PC-9 (cell line): ENCODE measurements around the gene COL20A1.

Experiments used
- CTCF ChIP-seq: fragments of 200-600 bp; sonication (generic); conservative IDR thresholded peaks from 2 replicates; pipeline ENCODE4 v1.6.1; 2017; ENCODE audit warnings: mixed run types, antibody characterized with exemption, mild to moderate bottlenecking, moderate library complexity
- EZH2 ChIP-seq: fragments of 200-600 bp; sonication (generic); IDR thresholded peaks from 2 replicates; pipeline ENCODE4 v1.8.0; 2017; ENCODE audit warnings: antibody characterized with exemption, low read depth

GRCh38 chr20:63293871-63294535 lies 1.0 kb downstream of the COL20A1 start:
- no peak for TF ChIP-seq CTCF
- TF ChIP-seq EZH2 = no peak
